Activated T-helper 1 cell treated with Interleukin-2 at 50 U/mL for 16 hours (primary cell): ENCODE measurements around the gene CDR2.
"Not testable (repeated sequence)": the region's sequence is repeated elsewhere in the genome, so short reads cannot be mapped to it uniquely, and the experiment has no call there.

Experiments
- DNase-seq: peaks from one replicate; pipeline ENCODE4 v3.0.0-alpha.2; 2020; ENCODE audit warnings: low read depth

CDR2 gene

GRCh38 chr16:22375963-22376640 lies 1.7 kb upstream of the CDR2 start:
- no peak for DNase-seq

- no peak for DNase-seq
Observed at GRCh38 chr16:22375117-22375962, 921 bp upstream of the CDR2 start.

GRCh38 chr16:22373662-22374310 lies 633 bp downstream of the CDR2 start:
- DNase-seq: peak; percentile 21

- no peak for DNase-seq
Observed at GRCh38 chr16:22372882-22373661, 1.3 kb downstream of the CDR2 start.

- no peak for DNase-seq
Observed at GRCh38 chr16:22370038-22370820, 4.2 kb downstream of the CDR2 start.

- no peak for DNase-seq
Observed at GRCh38 chr16:22369221-22369811, 5.1 kb downstream of the CDR2 start.

- DNase-seq: not testable (repeated sequence)
Observed at GRCh38 chr16:22368200-22368826, 6.1 kb downstream of the CDR2 start.

- DNase-seq: no peak
Observed at GRCh38 chr16:22366889-22367288, 7.5 kb downstream of the CDR2 start.

- no peak for DNase-seq
Observed at GRCh38 chr16:22366371-22366770, 8.0 kb downstream of the CDR2 start.

- no peak for DNase-seq
Observed at GRCh38 chr16:22364241-22364640, 10.2 kb downstream of the CDR2 start.

- no peak for DNase-seq
Observed at GRCh38 chr16:22360963-22361659, 13.3 kb downstream of the CDR2 start.

- no peak for DNase-seq
Observed at GRCh38 chr16:22359679-22360078, 14.7 kb downstream of the CDR2 start.

GRCh38 chr16:22358000-22358399 lies 16.4 kb downstream of the CDR2 start:
- DNase-seq: no peak

- DNase-seq: no peak
Observed at GRCh38 chr16:22357635-22357971, 16.8 kb downstream of the CDR2 start.

- no peak for DNase-seq
Observed at GRCh38 chr16:22356930-22357634, 17.3 kb downstream of the CDR2 start.

- DNase-seq: no peak
Observed at GRCh38 chr16:22355487-22355908, 18.9 kb downstream of the CDR2 start.

- DNase-seq: no peak
Observed at GRCh38 chr16:22353933-22354541, 20.4 kb downstream of the CDR2 start.

- no peak for DNase-seq
Observed at GRCh38 chr16:22353191-22353919, 21.1 kb downstream of the CDR2 start.
